Sigmoid colon (tissue), 7 donors: ENCODE results near the gene STRN4. TPM values are rescaled to one million over a fixed set of nuclear protein-coding genes. Genes with fewer than 3 reads are reported as not detected.
"Not testable (repeated sequence)": the region's sequence is repeated elsewhere in the genome, so short reads cannot be mapped to it uniquely, and the experiment has no call there.

Experiments
- DNase-seq: peaks from one replicate; pipeline ENCODE4 v3.0.0-alpha.2; 2019
- H3K27ac ChIP-seq, 4 donors: fragments of 200-600 bp; sonication (generic); one replicate each; pipeline ENCODE4 v1.5.1; 2016 to 2019; ENCODE audit warnings: mild to moderate bottlenecking in 1 of 4
- H3K27me3 ChIP-seq, 3 donors: fragments of 200-600 bp; sonication (generic); one replicate each; pipeline ENCODE4 v1.5.1; 2019; ENCODE audit warnings: mild to moderate bottlenecking in 1 of 3
- H3K36me3 ChIP-seq, 4 donors: fragments of 200-600 bp; sonication (generic); one replicate each; pipeline ENCODE4 v1.5.1; 2016 to 2019
- H3K4me1 ChIP-seq, 4 donors: fragments of 200-600 bp; sonication (generic); one replicate each; pipeline ENCODE4 v1.5.1; 2017 to 2019
- H3K4me3 ChIP-seq, 4 donors: fragments of 200-600 bp; sonication (generic); one replicate each; pipeline ENCODE4 v1.5.1; 2017 to 2019; ENCODE audit warnings: mild to moderate bottlenecking in 2 of 4, moderate library complexity in 1 of 4
- H3K9me3 ChIP-seq, 4 donors: fragments of 200-600 bp in 3 of 4; sonication (generic) in 3 of 4; one replicate each; pipeline versions ENCODE4 v1.5.1 to v1.6.1; 2013 to 2019
- EP300 ChIP-seq, 4 donors: sonication (generic); formaldehyde crosslinking; IDR thresholded peaks; one replicate each; pipeline ENCODE4 v1.6.1; 2017; ENCODE audit warnings: antibody characterized with exemption in 4 of 4
- POLR2A ChIP-seq, 2 donors: fragments of 450-650 bp; IDR thresholded peaks; one replicate each; pipeline ENCODE4 v1.6.1; 2016; ENCODE audit warnings: antibody characterized with exemption in 2 of 2, mild to moderate bottlenecking in 2 of 2, moderate library complexity in 2 of 2
- POLR2AphosphoS5 ChIP-seq, 4 donors: sonication (generic); formaldehyde crosslinking; IDR thresholded peaks; one replicate each; pipeline ENCODE4 v1.6.1; 2017; ENCODE audit warnings: antibody characterized with exemption in 4 of 4
- WGBS, 2 donors: extraction: QIAGEN DNeasy Blood & Tissue Kit; methylation state at CpG; one replicate each; pipeline ENCODE4 v1.1.7; 2013; 5-methylcytosine and 5-hydroxymethylcytosine counted together
- intact Hi-C: fragments of 100-400 bp; cut with DNase I; formaldehyde crosslinking; loops from one replicate; pipeline ENCODE4 v1.15.1; 2023
- polyA plus RNA-seq, 3 donors: library from polyadenylated mRNA; stranded (reverse); fragments of 200-250 nt; gene quantifications; one replicate each; pipeline ENCODE4 v1.2.3, GENCODE V29; 2013
- total RNA-seq, 4 donors: library from RNA; depleted of rRNA; stranded (reverse); fragments of >200 nt; gene quantifications; one replicate each; pipeline ENCODE4 v1.1.0, GENCODE V29; 2016
- TF ChIP-seq, protein P1 (sequence below), 4 experiments: fragments of 450-650 bp in 3 of 4; fragments of 200-600 bp in 1 of 4; IDR thresholded peaks; one replicate each; pipeline ENCODE4 v1.5.1; 2016 to 2019; ENCODE audit warnings: antibody characterized with exemption in 4 of 4, mild to moderate bottlenecking in 3 of 4, moderate library complexity in 2 of 4
- donor health status: healthy with polysubstance abuse.
- donor health status: Bipolar disorder and iron deficiency.
- donor health status: healthy.

The STRN4 gene
- total and polyA plus RNA-seq, 7 donors = 42.5 to 63.4 (median 51.8) TPM

GRCh38 chr19:46782355-46783019 lies 36.2 kb upstream of the STRN4 start:
- Histone ChIP-seq H3K9me3 (no peaks in the 10 kb centered on the region), H3K27me3 (no peaks in the 10 kb centered on the region), H3K4me1 (peaks cover 0 to 36% (median 24%) of the 10 kb centered on the region in 4 donors), H3K27ac (no peak overlapping the region), H3K4me3 (no peak overlapping the region), H3K36me3 (peaks cover 0 to 43% (median 5%) of the 10 kb centered on the region in 4 donors)
- intact Hi-C loops = loop anchor here (10.0 kb wide), 1 partner anchor 52 kb away; no protein-coding TSS in a partner anchor
- TF ChIP-seq EP300 (IDR thresholded peaks at IDR 0.05) (no peak), POLR2A (IDR thresholded peaks at IDR 0.05) (no peak), POLR2AphosphoS5 (IDR thresholded peaks at IDR 0.05) (no peak)
- TF ChIP-seq, protein P1, sequence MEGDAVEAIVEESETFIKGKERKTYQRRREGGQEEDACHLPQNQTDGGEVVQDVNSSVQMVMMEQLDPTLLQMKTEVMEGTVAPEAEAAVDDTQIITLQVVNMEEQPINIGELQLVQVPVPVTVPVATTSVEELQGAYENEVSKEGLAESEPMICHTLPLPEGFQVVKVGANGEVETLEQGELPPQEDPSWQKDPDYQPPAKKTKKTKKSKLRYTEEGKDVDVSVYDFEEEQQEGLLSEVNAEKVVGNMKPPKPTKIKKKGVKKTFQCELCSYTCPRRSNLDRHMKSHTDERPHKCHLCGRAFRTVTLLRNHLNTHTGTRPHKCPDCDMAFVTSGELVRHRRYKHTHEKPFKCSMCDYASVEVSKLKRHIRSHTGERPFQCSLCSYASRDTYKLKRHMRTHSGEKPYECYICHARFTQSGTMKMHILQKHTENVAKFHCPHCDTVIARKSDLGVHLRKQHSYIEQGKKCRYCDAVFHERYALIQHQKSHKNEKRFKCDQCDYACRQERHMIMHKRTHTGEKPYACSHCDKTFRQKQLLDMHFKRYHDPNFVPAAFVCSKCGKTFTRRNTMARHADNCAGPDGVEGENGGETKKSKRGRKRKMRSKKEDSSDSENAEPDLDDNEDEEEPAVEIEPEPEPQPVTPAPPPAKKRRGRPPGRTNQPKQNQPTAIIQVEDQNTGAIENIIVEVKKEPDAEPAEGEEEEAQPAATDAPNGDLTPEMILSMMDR (IDR thresholded peaks at IDR 0.05) = no peak
- WGBS, 2 donors = 93 to 97% methylated on average over 7 of the region's 7 CpGs
- DNase-seq = no peak

DNA sequence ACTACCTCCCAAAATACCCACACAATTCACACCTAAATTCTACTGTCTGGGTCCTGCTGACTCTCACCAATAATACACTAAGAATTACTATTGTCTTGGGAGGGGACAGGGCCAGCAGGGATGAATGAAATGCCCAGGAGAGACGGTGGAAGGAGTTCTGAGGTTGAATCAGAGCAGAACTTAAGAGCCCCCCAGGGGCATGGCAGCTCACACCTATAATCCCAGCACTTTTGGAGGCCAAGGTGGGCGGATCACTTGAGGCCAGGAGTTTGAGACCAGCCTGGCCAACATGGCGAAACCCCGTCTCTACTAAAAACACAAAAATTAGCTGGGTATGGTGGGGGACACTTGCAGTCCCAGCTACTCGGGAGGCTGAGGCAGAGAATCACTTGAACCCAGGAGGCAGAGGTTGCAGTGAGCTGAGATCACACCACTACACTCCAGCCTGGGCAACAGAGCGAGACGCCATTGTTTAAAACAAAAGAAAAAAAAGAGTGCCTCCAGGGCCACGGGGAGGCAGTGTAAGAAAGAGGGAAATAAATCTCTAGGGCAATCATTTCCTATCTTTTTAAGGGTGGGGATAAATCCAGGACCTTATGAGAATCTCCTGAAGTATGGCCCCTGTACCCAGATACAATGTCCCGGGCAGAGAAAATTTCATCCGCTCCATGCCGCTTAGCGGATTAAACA lies 31.9 kb upstream of the STRN4 start:
- H3K4me1 ChIP-seq, H3K27me3 ChIP-seq, H3K27ac ChIP-seq, H3K9me3 ChIP-seq, DNase-seq, H3K4me3 ChIP-seq, intact Hi-C loops: not testable (repeated sequence)
- WGBS, 2 donors = 87 to 90% methylated on average over 12 of the region's 12 CpGs
- H3K36me3 ChIP-seq = peaks cover 0 to 72% (median 25%) of the 10 kb centered on the region in 4 donors

- Histone ChIP-seq H3K27me3 (no peaks in the 10 kb centered on the region), H3K27ac (no peak overlapping the region), H3K36me3 (peaks cover 0 to 65% (median 25%) of the 10 kb centered on the region in 4 donors), H3K9me3 (no peaks in the 10 kb centered on the region), H3K4me3 (no peak overlapping the region), H3K4me1 (no peaks in the 10 kb centered on the region)
- WGBS, 2 donors = 92 to 95% methylated on average over 33 of the region's 33 CpGs
- no peak for DNase-seq
- TF ChIP-seq POLR2A (IDR thresholded peaks at IDR 0.05) (no peak), EP300 (IDR thresholded peaks at IDR 0.05) (no peak), POLR2AphosphoS5 (IDR thresholded peaks at IDR 0.05) (no peak)
- TF ChIP-seq, protein P1 (IDR thresholded peaks at IDR 0.05) = no peak
- intact Hi-C loops = no loop called here
These were observed 31.0 kb upstream of the STRN4 start for GRCh38 chr19:46776927-46777911.

DNA sequence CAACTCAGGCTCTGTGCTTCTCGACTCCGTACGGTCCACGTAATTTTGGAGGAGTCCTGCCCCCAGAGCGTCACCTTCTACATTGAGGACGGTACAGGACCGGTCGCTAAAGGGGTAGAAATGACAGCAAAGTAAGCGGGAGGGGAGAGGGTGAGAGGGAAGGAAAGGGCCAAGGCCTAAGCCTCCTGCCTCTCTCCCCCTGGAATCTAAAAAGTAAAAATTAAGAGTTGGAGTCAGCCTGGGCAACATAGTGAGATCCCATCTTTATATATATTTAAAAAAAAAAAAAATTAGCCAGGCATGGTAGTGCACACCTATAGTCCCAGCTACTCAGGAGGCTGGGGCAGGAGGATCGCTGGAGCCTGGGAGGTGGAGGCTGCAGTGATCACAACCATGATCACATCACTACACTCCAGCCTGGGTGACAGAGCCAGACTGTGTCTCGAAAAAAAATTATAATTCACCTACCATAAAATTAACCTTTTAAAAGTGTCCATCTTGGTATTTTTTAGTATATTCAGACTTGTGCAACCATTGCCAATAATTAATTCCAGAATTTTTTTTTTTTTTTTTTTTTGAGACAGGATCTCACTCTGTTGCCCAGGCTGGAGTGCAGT lies 29.5 kb upstream of the STRN4 start:
- 93 to 97% methylated on average over 11 of the region's 11 CpGs for WGBS, 2 donors
- intact Hi-C loops = no loop called here
- DNase-seq = no peak

More for the DNA sequence above, 29.5 kb upstream of the STRN4 start:
- no peak overlapping the region for H3K4me3 ChIP-seq
- TF ChIP-seq, protein P1 (IDR thresholded peaks at IDR 0.05) = no peak
- no peak for TF ChIP-seq POLR2A (IDR thresholded peaks at IDR 0.05)
- TF ChIP-seq POLR2AphosphoS5 (IDR thresholded peaks at IDR 0.05) = no peak
- no peak for TF ChIP-seq EP300 (IDR thresholded peaks at IDR 0.05)
- H3K27me3 ChIP-seq = no peaks in the 10 kb centered on the region
- H3K27ac ChIP-seq = no peak overlapping the region
- no peaks in the 10 kb centered on the region for H3K4me1 ChIP-seq
- peaks cover 0 to 51% (median 25%) of the 10 kb centered on the region in 4 donors for H3K36me3 ChIP-seq
- H3K9me3 ChIP-seq = no peaks in the 10 kb centered on the region
